HepG2 (cell line): ENCODE data around the gene NDST1. TPM values are rescaled to one million over a fixed set of nuclear protein-coding genes. Genes with fewer than 3 reads are reported as not detected.

Experiments used
- ATAC-seq: fragments of 200-7000 bp; cut with Tn5 transposase; 3 replicates; pipeline ENCODE4 v1.9.1; 2020; ENCODE audit warnings: mild to moderate bottlenecking, moderate library complexity
- BruUV-seq: library from RNA; stranded (reverse); fragments of 400-500 nt; replicated peaks from 2 replicates; lab custom pipeline; 2021; lab: Mats Ljungman, UMichigan
- CTCF ChIA-PET: fragments of 300-600 bp; formaldehyde crosslinking; extraction: SDS; loops from one replicate; lab custom pipeline; 2021; ENCODE audit warnings: low total read pairs, inconsistent platforms, low intra/inter-chr PET ratio; lab: Yijun Ruan, JAX
- POLR2A ChIA-PET: fragments of 350-600 bp; sonication (Branson Sonifier 250); formaldehyde crosslinking; loops from one replicate; lab custom pipeline; 2020; ENCODE audit warnings: antibody characterized with exemption, inconsistent platforms; lab: Yijun Ruan, JAX
- DNase-seq: peaks from one replicate; pipeline ENCODE4 v3.0.0-alpha.2; 2015; ENCODE audit warnings: low spot score
- FAIRE-seq: peaks from 3 replicates; lab custom pipeline; 2011; peaks lifted over from hg19 to GRCh38; lab: Jason Lieb, UNC
- H2AFZ ChIP-seq: one replicate; pipeline ENCODE4 v1.6.1; 2011; ENCODE audit warnings: low read length, inconsistent platforms
- H3K27ac ChIP-seq: fragments of 300-600 bp; 3 replicates; pipeline ENCODE4 v1.8.0; 2011; ENCODE audit warnings: mixed run types, mild to moderate bottlenecking, mixed read lengths, low read length, inconsistent platforms; ENCODE audit not compliant: insufficient read depth; ENCODE audit errors: extremely low read length
- H3K27me3 ChIP-seq, 2 experiments: fragments of 200-600 bp in 1 of 2; 2 replicates in 1 of 2; 3 replicates in 1 of 2; pipeline versions ENCODE4 v1.6.0 to v1.8.0; 2011; ENCODE audit warnings: low read length in 2 of 2, mild to moderate bottlenecking in 2 of 2, moderate library complexity in 2 of 2, inconsistent platforms in 1 of 2; ENCODE audit not compliant: insufficient read depth in 2 of 2, control insufficient read depth in 1 of 2
- H3K36me3 ChIP-seq, 2 experiments: fragments of 200-600 bp in 1 of 2; replicated peaks in 1 of 2; 2 replicates in 1 of 2; 3 replicates in 1 of 2; pipeline versions ENCODE4 v1.5.1 to v1.8.0; 2011; ENCODE audit warnings: low read length in 2 of 2, inconsistent platforms in 1 of 2; ENCODE audit not compliant: insufficient read depth in 2 of 2, control insufficient read depth in 1 of 2
- H3K4me1 ChIP-seq: 2 replicates; pipeline ENCODE4 v1.5.1; 2012; ENCODE audit warnings: low read length, inconsistent platforms; ENCODE audit not compliant: insufficient read depth
- H3K4me2 ChIP-seq: 2 replicates; pipeline ENCODE4 v1.6.0; 2011; ENCODE audit warnings: low read depth, low read length, inconsistent platforms
- H3K4me3 ChIP-seq, 3 experiments: fragments of 200-600 bp in 1 of 3; sonication (generic), shearing (Covaris generic) in 1 of 3; replicated peaks in 1 of 3; 2 replicates each; pipeline ENCODE4 v1.5.1; 2011 to 2016; ENCODE audit warnings: low read length in 3 of 3, inconsistent platforms in 2 of 3, low read depth in 2 of 3, mild to moderate bottlenecking in 2 of 3, control low read depth in 1 of 3, mixed read lengths in 1 of 3; ENCODE audit not compliant: insufficient read depth in 1 of 3
- H3K79me2 ChIP-seq: one replicate; pipeline ENCODE4 v1.6.1; 2011; ENCODE audit warnings: low read length, inconsistent platforms; ENCODE audit not compliant: insufficient read depth
- H3K9ac ChIP-seq: 2 replicates; pipeline ENCODE4 v1.6.0; 2011; ENCODE audit warnings: mild to moderate bottlenecking, low read depth, low read length, inconsistent platforms; ENCODE audit not compliant: insufficient read depth
- H3K9me3 ChIP-seq: 2 replicates; pipeline ENCODE4 v1.5.1; 2012; ENCODE audit warnings: mild to moderate bottlenecking, low read length
- H4K20me1 ChIP-seq: 2 replicates; pipeline ENCODE4 v1.6.0; 2011; ENCODE audit warnings: inconsistent platforms, mild to moderate bottlenecking, low read length, moderate library complexity; ENCODE audit not compliant: insufficient read depth
- CEBPG ChIP-seq: IDR thresholded peaks from 2 replicates; pipeline ENCODE4 v1.6.1; 2016
- HNF4A ChIP-seq: sonication (generic); formaldehyde crosslinking; IDR thresholded peaks from 2 replicates; pipeline ENCODE4 v1.4.0; 2020; ENCODE audit warnings: missing genetic modification reagents
- RARA ChIP-seq: IDR thresholded peaks from 2 replicates; pipeline ENCODE4 v1.6.1; 2016; ENCODE audit warnings: missing genetic modification reagents, missing compliant biosample characterization
- RFX5 ChIP-seq: IDR thresholded peaks from 2 replicates; pipeline ENCODE4 v1.6.1; 2011; ENCODE audit warnings: low read depth, low read length, improper control_type of control experiment
- WGBS: methylation state at CpG from one replicate; pipeline ENCODE4 v1.1.6; 2017; ENCODE audit warnings: low lambda C conversion rate; 5-methylcytosine and 5-hydroxymethylcytosine counted together
- in situ Hi-C: cut with HindIII; loops from 2 replicates; pipeline ENCODE4 v1.10.0; 2017; ENCODE audit warnings: low pct_unique_long_range_greater_than_20kb; ENCODE audit not compliant: extremely low pct_ligation_motif_present
- intact Hi-C: fragments of 100-400 bp; cut with micrococcal nuclease; formaldehyde crosslinking; loops from one replicate; pipeline ENCODE4 v1.10.0; 2022; ENCODE audit not compliant: unreplicated experiment
- polyA plus RNA-seq, 8 experiments: library from polyadenylated mRNA; depleted of rRNA in 3 of 8; stranded (reverse) in 7 of 8; unstranded in 1 of 8; fragments of >200 nt; fragmentation: Illumina TruSeq in 4 of 8; extraction: Trizol in 4 of 8; gene quantifications; 2 replicates each; pipeline versions ENCODE4 v1.2.1 to v1.2.3, GENCODE V29; 2011 to 2016; ENCODE audit warnings: low read depth in 4 of 8, missing spikeins in 1 of 8, mixed read lengths in 1 of 8; ENCODE audit not compliant: insufficient read depth in 1 of 8
- total RNA-seq, 5 experiments: library from RNA; depleted of rRNA; stranded (reverse); fragments of >200 nt; fragmentation: Illumina TruSeq; extraction: Trizol; gene quantifications; 2 replicates each; pipeline ENCODE4 v1.2.3, GENCODE V29; 2016; ENCODE audit warnings: low read depth in 1 of 5
- TF ChIP-seq, protein P1 (sequence below): sonication (generic); formaldehyde crosslinking; conservative IDR thresholded peaks from 2 replicates; pipeline ENCODE4 v1.4.0; 2020; ENCODE audit warnings: missing genetic modification reagents
- TF ChIP-seq, protein P2 (sequence below): sonication (generic); formaldehyde crosslinking; IDR thresholded peaks from 2 replicates; pipeline ENCODE4 v1.8.0; 2022; ENCODE audit warnings: mild to moderate bottlenecking, missing genetic modification reagents; ENCODE audit not compliant: insufficient replicate concordance

NDST1 gene
- total and polyA plus RNA-seq, 2 of the 13 experiments (the other 11 are each of a cell fraction or from before 2014, with no cell fraction given): 23.8 to 26.2 TPM

- peak; percentile 66 for TF ChIP-seq RARA
- peak; percentile 16; the same call in 1 of the 2 replicates for TF ChIP-seq HNF4A
- TF ChIP-seq, protein P1, sequence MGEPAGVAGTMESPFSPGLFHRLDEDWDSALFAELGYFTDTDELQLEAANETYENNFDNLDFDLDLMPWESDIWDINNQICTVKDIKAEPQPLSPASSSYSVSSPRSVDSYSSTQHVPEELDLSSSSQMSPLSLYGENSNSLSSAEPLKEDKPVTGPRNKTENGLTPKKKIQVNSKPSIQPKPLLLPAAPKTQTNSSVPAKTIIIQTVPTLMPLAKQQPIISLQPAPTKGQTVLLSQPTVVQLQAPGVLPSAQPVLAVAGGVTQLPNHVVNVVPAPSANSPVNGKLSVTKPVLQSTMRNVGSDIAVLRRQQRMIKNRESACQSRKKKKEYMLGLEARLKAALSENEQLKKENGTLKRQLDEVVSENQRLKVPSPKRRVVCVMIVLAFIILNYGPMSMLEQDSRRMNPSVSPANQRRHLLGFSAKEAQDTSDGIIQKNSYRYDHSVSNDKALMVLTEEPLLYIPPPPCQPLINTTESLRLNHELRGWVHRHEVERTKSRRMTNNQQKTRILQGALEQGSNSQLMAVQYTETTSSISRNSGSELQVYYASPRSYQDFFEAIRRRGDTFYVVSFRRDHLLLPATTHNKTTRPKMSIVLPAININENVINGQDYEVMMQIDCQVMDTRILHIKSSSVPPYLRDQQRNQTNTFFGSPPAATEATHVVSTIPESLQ (CRISPR knock-in tag): no peak
- no peak for TF ChIP-seq RFX5
- TF ChIP-seq, protein P2, sequence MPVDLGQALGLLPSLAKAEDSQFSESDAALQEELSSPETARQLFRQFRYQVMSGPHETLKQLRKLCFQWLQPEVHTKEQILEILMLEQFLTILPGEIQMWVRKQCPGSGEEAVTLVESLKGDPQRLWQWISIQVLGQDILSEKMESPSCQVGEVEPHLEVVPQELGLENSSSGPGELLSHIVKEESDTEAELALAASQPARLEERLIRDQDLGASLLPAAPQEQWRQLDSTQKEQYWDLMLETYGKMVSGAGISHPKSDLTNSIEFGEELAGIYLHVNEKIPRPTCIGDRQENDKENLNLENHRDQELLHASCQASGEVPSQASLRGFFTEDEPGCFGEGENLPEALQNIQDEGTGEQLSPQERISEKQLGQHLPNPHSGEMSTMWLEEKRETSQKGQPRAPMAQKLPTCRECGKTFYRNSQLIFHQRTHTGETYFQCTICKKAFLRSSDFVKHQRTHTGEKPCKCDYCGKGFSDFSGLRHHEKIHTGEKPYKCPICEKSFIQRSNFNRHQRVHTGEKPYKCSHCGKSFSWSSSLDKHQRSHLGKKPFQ: peak; percentile 65
- TF ChIP-seq CEBPG (CRISPR knock-in tag): 0 out of 2 replicates have a peak, but pooled peaks have one; percentile 17
- DNase-seq (no peak), ATAC-seq (no peak), FAIRE-seq (peak; percentile 15)
- Histone ChIP-seq H4K20me1 (no peaks in the 10 kb centered on the region), H3K36me3 (no peaks in the 10 kb centered on the region), H3K4me1 (peaks cover 75% of the 10 kb centered on the region), H2AFZ (no peak overlapping the region), H3K4me3 (no peak overlapping the region), H3K4me2 (no peak overlapping the region), H3K27ac (no peak overlapping the region), H3K79me2 (no peaks in the 10 kb centered on the region), H3K9ac (no peak overlapping the region), H3K9me3 (no peaks in the 10 kb centered on the region), H3K27me3 (peaks cover 0 to 3% of the 10 kb centered on the region in 2 experiments; a peak in 1 of 5 replicates)
- 33% methylated on average over 3 of the region's 3 CpGs for WGBS
- POLR2A ChIA-PET: no interaction called here
- BruUV-seq: no TSS peak
- intact Hi-C loops: no loop called here
- CTCF ChIA-PET: no interaction called here
- in situ Hi-C loops: loop anchor here (5.0 kb wide), 1 partner anchor 61 kb away; the partner anchor contains the start of gene SYNPO
Measured at GRCh38 chr5:150580917-150581316, 73.0 kb downstream of the NDST1 start.
